ENCODE data around the gene MBNL2. TPM values are rescaled to one million over a fixed set of nuclear protein-coding genes. Genes with fewer than 3 reads are reported as not detected.

Gene MBNL2
- total and polyA plus RNA-seq, 2 of the 13 experiments (the other 11 are each of a cell fraction or from before 2014, with no cell fraction given), result 30.8 to 59.0 TPM

DNA sequence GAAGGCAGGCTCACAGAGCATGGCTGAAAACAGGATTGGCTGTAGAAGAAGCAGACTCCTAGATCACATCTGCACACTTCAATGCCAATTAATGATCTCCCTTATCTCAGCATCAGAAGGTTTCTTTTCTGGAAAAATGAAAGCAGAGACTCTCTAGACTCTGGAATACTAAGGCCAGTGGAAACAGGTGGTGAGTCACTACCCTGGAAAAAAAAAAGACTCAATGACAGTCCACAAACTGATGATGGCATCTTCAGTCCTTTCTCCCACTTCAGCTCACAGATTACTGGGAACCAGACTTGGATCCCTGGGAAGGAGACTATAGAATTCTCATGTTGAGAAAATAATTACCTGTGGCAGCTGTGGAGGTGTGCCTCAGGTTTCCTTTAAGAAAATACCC lies 47.5 kb upstream of the MBNL2 start:
- no peaks in the 10 kb centered on the region; a peak in 1 of 5 replicates for H3K27me3 ChIP-seq (ENCODE audit: control insufficient read depth in 1 of 2, insufficient read depth in 2 of 2, low read length in 2 of 2)
- no peaks in the 10 kb centered on the region for H3K9me3 ChIP-seq (ENCODE audit: low read length)
- no peaks in the 10 kb centered on the region for H3K4me1 ChIP-seq (ENCODE audit: insufficient read depth, low read length)
- no peaks in the 10 kb centered on the region for H4K20me1 ChIP-seq (ENCODE audit: insufficient read depth, low read length)
- H3K4me3 ChIP-seq (replicated peaks in 1 of 3; ENCODE audit: insufficient read depth in 1 of 3, low read depth in 2 of 3, low read length in 3 of 3), result no peak overlapping the region
- DNase-seq (ENCODE audit: low spot score) (no peak), ATAC-seq (no peak), FAIRE-seq (no peak)
- intact Hi-C loops (cut with micrococcal nuclease; ENCODE audit: unreplicated experiment) (no loop called here), in situ Hi-C loops (cut with HindIII; ENCODE audit: extremely low pct_ligation_motif_present, low pct_unique_long_range_greater_than_20kb) (no loop called here)
- no TSS peak for BruUV-seq (replicated peaks)
- H3K79me2 ChIP-seq (ENCODE audit: insufficient read depth, low read length), result no peaks in the 10 kb centered on the region
- H3K27ac ChIP-seq (ENCODE audit: extremely low read length, insufficient read depth, low read length), result no peak overlapping the region
- ChIA-PET CTCF (ENCODE audit: low intra/inter-chr PET ratio, low total read pairs) (no interaction called here), POLR2A (no interaction called here)
- H3K4me2 ChIP-seq (ENCODE audit: low read depth, low read length), result no peak overlapping the region
- no peak for TF ChIP-seq SRF (IDR thresholded peaks at IDR 0.05; ENCODE audit: low read depth, low read length)
- no peaks in the 10 kb centered on the region for H3K36me3 ChIP-seq (replicated peaks in 1 of 2; ENCODE audit: control insufficient read depth in 1 of 2, insufficient read depth in 2 of 2, low read length in 2 of 2)
- H3K9ac ChIP-seq (ENCODE audit: insufficient read depth, low read depth, low read length), result no peak overlapping the region
- H2AFZ ChIP-seq (ENCODE audit: low read length), result no peak overlapping the region

DNA sequence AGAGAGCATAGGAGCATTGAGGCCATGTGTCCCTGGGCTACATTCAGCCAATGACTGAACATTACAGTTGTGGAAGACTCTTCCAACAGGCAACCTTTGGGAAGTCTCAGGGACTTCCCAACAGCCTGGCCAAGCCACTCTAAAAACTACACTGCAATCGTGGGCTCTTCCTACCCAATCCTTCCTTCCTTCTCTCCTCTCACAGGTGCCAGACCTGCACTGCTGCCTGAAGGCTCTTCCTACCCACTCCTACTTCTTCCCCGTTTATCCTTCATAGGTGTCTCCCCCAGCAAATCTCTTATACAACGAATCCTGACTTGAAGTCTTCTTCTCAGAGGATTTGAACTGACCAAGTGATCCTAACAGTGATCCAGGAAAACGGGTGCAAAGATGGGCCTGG lies 47.1 kb upstream of the MBNL2 start:
- ChIA-PET CTCF (ENCODE audit: low intra/inter-chr PET ratio, low total read pairs) (no interaction called here), POLR2A (no interaction called here)
- DNase-seq (ENCODE audit: low spot score) (no peak), FAIRE-seq (no peak), ATAC-seq (no peak)
- H4K20me1 ChIP-seq (ENCODE audit: insufficient read depth, low read length), result no peaks in the 10 kb centered on the region
- H3K27ac ChIP-seq (ENCODE audit: extremely low read length, insufficient read depth, low read length), result no peak overlapping the region
- no peak overlapping the region for H2AFZ ChIP-seq (ENCODE audit: low read length)
- no peak overlapping the region for H3K9ac ChIP-seq (ENCODE audit: insufficient read depth, low read depth, low read length)
- no peak overlapping the region for H3K4me3 ChIP-seq (replicated peaks in 1 of 3; ENCODE audit: insufficient read depth in 1 of 3, low read depth in 2 of 3, low read length in 3 of 3)
- intact Hi-C loops (cut with micrococcal nuclease; ENCODE audit: unreplicated experiment), result no loop called here
- no peaks in the 10 kb centered on the region for H3K4me1 ChIP-seq (ENCODE audit: insufficient read depth, low read length)
- H3K27me3 ChIP-seq (ENCODE audit: control insufficient read depth in 1 of 2, insufficient read depth in 2 of 2, low read length in 2 of 2), result no peaks in the 10 kb centered on the region; a peak in 1 of 5 replicates
- H3K79me2 ChIP-seq (ENCODE audit: insufficient read depth, low read length), result no peaks in the 10 kb centered on the region
- in situ Hi-C loops (cut with HindIII; ENCODE audit: extremely low pct_ligation_motif_present, low pct_unique_long_range_greater_than_20kb), result no loop called here
- BruUV-seq (replicated peaks), result no TSS peak
- H3K4me2 ChIP-seq (ENCODE audit: low read depth, low read length), result no peak overlapping the region
- no peaks in the 10 kb centered on the region for H3K9me3 ChIP-seq (ENCODE audit: low read length)
- 4% methylated on average over 4 of the region's 4 CpGs for WGBS (ENCODE audit: low lambda C conversion rate)
- H3K36me3 ChIP-seq (replicated peaks in 1 of 2; ENCODE audit: control insufficient read depth in 1 of 2, insufficient read depth in 2 of 2, low read length in 2 of 2), result no peaks in the 10 kb centered on the region
- TF ChIP-seq ZNF44 (CRISPR knock-in tag; IDR thresholded peaks at IDR 0.05) (no peak), HDAC2 (CRISPR knock-in tag; IDR thresholded peaks at IDR 0.05) (no peak), NR2F2 (IDR thresholded peaks at IDR 0.05; ENCODE audit: borderline replicate concordance, low read depth) (no peak), NR2F6 (IDR thresholded peaks at IDR 0.05) (no peak), NR2F6 (CRISPR knock-in tag; IDR thresholded peaks at IDR 0.05) (no peak)
- TF ChIP-seq, protein P1, sequence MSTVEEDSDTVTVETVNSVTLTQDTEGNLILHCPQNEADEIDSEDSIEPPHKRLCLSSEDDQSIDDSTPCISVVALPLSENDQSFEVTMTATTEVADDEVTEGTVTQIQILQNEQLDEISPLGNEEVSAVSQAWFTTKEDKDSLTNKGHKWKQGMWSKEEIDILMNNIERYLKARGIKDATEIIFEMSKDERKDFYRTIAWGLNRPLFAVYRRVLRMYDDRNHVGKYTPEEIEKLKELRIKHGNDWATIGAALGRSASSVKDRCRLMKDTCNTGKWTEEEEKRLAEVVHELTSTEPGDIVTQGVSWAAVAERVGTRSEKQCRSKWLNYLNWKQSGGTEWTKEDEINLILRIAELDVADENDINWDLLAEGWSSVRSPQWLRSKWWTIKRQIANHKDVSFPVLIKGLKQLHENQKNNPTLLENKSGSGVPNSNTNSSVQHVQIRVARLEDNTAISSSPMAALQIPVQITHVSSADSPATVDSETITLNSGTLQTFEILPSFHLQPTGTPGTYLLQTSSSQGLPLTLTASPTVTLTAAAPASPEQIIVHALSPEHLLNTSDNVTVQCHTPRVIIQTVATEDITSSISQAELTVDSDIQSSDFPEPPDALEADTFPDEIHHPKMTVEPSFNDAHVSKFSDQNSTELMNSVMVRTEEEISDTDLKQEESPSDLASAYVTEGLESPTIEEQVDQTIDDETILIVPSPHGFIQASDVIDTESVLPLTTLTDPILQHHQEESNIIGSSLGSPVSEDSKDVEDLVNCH (CRISPR knock-in tag; IDR thresholded peaks at IDR 0.05), result no peak
- TF ChIP-seq, protein P2, sequence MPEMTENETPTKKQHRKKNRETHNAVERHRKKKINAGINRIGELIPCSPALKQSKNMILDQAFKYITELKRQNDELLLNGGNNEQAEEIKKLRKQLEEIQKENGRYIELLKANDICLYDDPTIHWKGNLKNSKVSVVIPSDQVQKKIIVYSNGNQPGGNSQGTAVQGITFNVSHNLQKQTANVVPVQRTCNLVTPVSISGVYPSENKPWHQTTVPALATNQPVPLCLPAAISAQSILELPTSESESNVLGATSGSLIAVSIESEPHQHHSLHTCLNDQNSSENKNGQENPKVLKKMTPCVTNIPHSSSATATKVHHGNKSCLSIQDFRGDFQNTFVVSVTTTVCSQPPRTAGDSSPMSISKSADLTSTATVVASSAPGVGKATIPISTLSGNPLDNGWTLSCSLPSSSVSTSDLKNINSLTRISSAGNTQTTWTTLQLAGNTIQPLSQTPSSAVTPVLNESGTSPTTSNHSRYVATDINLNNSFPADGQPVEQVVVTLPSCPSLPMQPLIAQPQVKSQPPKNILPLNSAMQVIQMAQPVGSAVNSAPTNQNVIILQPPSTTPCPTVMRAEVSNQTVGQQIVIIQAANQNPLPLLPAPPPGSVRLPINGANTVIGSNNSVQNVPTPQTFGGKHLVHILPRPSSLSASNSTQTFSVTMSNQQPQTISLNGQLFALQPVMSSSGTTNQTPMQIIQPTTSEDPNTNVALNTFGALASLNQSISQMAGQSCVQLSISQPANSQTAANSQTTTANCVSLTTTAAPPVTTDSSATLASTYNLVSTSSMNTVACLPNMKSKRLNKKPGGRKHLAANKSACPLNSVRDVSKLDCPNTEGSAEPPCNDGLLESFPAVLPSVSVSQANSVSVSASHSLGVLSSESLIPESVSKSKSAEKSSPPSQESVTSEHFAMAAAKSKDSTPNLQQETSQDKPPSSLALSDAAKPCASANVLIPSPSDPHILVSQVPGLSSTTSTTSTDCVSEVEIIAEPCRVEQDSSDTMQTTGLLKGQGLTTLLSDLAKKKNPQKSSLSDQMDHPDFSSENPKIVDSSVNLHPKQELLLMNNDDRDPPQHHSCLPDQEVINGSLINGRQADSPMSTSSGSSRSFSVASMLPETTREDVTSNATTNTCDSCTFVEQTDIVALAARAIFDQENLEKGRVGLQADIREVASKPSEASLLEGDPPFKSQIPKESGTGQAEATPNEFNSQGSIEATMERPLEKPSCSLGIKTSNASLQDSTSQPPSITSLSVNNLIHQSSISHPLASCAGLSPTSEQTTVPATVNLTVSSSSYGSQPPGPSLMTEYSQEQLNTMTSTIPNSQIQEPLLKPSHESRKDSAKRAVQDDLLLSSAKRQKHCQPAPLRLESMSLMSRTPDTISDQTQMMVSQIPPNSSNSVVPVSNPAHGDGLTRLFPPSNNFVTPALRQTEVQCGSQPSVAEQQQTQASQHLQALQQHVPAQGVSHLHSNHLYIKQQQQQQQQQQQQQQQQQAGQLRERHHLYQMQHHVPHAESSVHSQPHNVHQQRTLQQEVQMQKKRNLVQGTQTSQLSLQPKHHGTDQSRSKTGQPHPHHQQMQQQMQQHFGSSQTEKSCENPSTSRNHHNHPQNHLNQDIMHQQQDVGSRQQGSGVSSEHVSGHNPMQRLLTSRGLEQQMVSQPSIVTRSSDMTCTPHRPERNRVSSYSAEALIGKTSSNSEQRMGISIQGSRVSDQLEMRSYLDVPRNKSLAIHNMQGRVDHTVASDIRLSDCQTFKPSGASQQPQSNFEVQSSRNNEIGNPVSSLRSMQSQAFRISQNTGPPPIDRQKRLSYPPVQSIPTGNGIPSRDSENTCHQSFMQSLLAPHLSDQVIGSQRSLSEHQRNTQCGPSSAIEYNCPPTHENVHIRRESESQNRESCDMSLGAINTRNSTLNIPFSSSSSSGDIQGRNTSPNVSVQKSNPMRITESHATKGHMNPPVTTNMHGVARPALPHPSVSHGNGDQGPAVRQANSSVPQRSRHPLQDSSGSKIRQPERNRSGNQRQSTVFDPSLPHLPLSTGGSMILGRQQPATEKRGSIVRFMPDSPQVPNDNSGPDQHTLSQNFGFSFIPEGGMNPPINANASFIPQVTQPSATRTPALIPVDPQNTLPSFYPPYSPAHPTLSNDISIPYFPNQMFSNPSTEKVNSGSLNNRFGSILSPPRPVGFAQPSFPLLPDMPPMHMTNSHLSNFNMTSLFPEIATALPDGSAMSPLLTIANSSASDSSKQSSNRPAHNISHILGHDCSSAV (CRISPR knock-in tag; IDR thresholded peaks at IDR 0.05; ENCODE audit: borderline replicate concordance), result no peak
- TF ChIP-seq, protein P3, sequence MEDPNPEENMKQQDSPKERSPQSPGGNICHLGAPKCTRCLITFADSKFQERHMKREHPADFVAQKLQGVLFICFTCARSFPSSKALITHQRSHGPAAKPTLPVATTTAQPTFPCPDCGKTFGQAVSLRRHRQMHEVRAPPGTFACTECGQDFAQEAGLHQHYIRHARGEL (CRISPR knock-in tag; IDR thresholded peaks at IDR 0.05), result no peak
